Stomach (tissue), 4 donors: ENCODE results near the gene AKIRIN2.
A peak's percentile ranks its signal among the peaks of the same experiment; 100 is the strongest.

Source experiments
- CTCF ChIP-seq, 7 experiments: fragments of 450-650 bp in 4 of 7; fragments of 200-600 bp in 3 of 7; sonication (generic) in 3 of 7; IDR thresholded peaks; one replicate each; pipeline ENCODE4 v1.5.1; 2016 to 2019; ENCODE audit warnings: antibody characterized with exemption in 7 of 7, control low read depth in 2 of 7, mild to moderate bottlenecking in 1 of 7
- EP300 ChIP-seq: sonication (generic); formaldehyde crosslinking; IDR thresholded peaks from one replicate; pipeline ENCODE4 v1.6.1; 2017; ENCODE audit warnings: antibody characterized with exemption
- POLR2A ChIP-seq, 4 donors: fragments of 450-650 bp; IDR thresholded peaks; one replicate each; pipeline ENCODE4 v1.6.1; 2016; ENCODE audit warnings: antibody characterized with exemption in 4 of 4, control low read depth in 2 of 4, mild to moderate bottlenecking in 1 of 4, moderate library complexity in 1 of 4

- TF ChIP-seq POLR2A (IDR thresholded peaks at IDR 0.05) (peak in 2 of 4 donors; percentile 82 to 95), CTCF (IDR thresholded peaks at IDR 0.05) (no peak), EP300 (no peak)
Measured at GRCh38 chr6:87701676-87702588, at the start of gene AKIRIN2.
